Measurements from ENCODE around the gene ANKRD30B. TPM values are rescaled to one million over a fixed set of nuclear protein-coding genes. Genes with fewer than 3 reads are reported as not detected.
"Not testable (repeated sequence)": the region's sequence is repeated elsewhere in the genome, so short reads cannot be mapped to it uniquely, and the experiment has no call there.

The ANKRD30B gene
- total RNA-seq, 2 experiments from 2014 or later = not detected

DNA sequence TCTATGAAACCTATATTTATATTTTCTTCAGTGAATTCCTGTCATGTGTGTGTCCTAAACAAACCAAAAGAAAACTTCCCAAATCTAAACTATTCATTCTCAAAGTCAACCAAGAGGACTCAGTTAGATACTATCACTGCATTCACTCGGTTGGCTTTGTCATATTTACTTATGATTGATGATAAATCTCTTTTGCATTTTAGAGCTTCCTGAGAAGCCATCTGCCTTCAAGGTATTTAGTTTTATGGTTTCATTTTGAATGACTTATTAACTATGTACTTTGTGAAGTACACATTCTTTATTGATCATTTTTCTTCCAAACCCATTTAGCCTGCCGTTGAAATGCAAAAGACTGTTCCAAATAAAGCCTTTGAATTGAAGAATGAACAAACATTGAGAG is 36.2 kb downstream of the ANKRD30B start:
- DNase-seq = no peak
- Mint-ChIP-seq H3K27ac (no peak overlapping the region), H3K36me3 (ENCODE audit: low read depth) (no peaks in the 10 kb centered on the region), H3K4me1 (no peaks in the 10 kb centered on the region), H3K27me3 (no peaks in the 10 kb centered on the region), H3K4me3 (no peak overlapping the region), H3K9me3 (no peaks in the 10 kb centered on the region)
- CTCF ChIA-PET = no interaction called here
- POLR2A ChIA-PET = no interaction called here

GRCh38 chr18:14796876-14797275 is 48.9 kb downstream of the ANKRD30B start:
- CTCF ChIA-PET; H3K9me3 Mint-ChIP-seq; H3K4me3 Mint-ChIP-seq; DNase-seq; H3K4me1 Mint-ChIP-seq; H3K27ac Mint-ChIP-seq; POLR2A ChIA-PET; H3K36me3 Mint-ChIP-seq (ENCODE audit: low read depth); H3K27me3 Mint-ChIP-seq: not testable (repeated sequence)

GRCh38 chr18:14797969-14798764 is 50.2 kb downstream of the ANKRD30B start:
- H3K4me3 Mint-ChIP-seq; H3K27ac Mint-ChIP-seq; H3K36me3 Mint-ChIP-seq (ENCODE audit: low read depth); H3K4me1 Mint-ChIP-seq; H3K9me3 Mint-ChIP-seq; H3K27me3 Mint-ChIP-seq; DNase-seq; POLR2A ChIA-PET; CTCF ChIA-PET: not testable (repeated sequence)

DNA sequence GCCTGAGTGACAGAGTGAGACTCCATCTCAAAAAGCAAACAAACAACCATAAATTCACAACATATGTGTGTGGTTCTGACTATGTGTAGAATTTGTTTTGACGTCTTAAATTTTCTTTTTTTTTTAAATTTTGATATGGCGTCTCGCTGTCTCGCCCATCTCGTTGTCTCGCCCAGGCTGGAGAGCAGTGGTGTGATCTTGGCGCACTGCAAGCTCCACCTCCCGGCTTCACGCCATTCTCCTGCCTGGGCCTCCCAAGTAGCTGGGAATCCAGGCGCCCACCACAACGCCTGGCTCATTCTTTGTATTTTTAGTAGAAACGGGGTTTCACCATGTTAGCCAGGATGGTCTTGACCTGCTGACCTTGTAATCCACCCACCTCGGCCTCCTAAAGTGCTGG is 63.1 kb downstream of the ANKRD30B start:
- H3K27me3 Mint-ChIP-seq; POLR2A ChIA-PET; H3K27ac Mint-ChIP-seq; CTCF ChIA-PET; H3K36me3 Mint-ChIP-seq (ENCODE audit: low read depth); H3K4me1 Mint-ChIP-seq; H3K4me3 Mint-ChIP-seq; DNase-seq; H3K9me3 Mint-ChIP-seq: not testable (repeated sequence)

DNA sequence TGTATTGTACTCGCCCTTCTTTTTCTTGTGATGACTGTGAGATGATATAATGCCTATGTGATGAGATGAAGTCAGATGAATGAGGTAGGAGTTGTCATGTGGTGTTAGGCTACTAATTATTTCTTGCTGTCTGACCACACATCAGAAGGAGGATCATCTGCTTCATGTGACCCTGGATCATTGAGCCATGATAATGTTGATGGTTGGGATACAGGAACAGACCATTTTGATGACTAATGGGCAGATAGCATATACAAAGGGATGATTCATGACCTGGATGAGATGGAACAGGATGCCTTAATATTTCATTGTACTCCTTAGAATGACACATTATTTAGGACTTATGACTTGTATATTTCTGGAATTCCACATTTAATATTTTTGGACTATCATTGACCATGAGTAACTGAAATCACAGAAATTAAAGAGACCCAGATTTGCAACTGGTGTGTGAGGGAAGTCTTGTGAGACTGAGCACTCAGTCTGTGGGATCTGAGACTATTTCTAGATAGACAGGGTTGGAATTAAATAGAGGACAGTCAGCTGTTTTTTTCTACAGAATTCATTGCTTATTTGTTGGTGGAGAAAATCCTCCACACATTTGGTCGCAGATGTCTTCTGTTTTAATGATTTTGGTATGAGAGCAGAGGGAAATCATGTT is 79.1 kb downstream of the ANKRD30B start:
- POLR2A ChIA-PET; H3K36me3 Mint-ChIP-seq (ENCODE audit: low read depth); H3K27me3 Mint-ChIP-seq: not testable (repeated sequence)

GRCh38 chr18:14841607-14842006 is 93.6 kb downstream of the ANKRD30B start:
- H3K9me3 Mint-ChIP-seq = not testable (repeated sequence)

More for the DNA sequence above, 79.1 kb downstream of the ANKRD30B start:
- CTCF ChIA-PET, H3K9me3 Mint-ChIP-seq, H3K27ac Mint-ChIP-seq, H3K4me1 Mint-ChIP-seq, H3K4me3 Mint-ChIP-seq, DNase-seq: not testable (repeated sequence)

GRCh38 chr18:14851533-14851932 is 103.6 kb downstream of the ANKRD30B start:
- DNase-seq; H3K4me1 Mint-ChIP-seq; H3K36me3 Mint-ChIP-seq (ENCODE audit: low read depth); H3K27ac Mint-ChIP-seq; H3K4me3 Mint-ChIP-seq; H3K9me3 Mint-ChIP-seq; POLR2A ChIA-PET; CTCF ChIA-PET; H3K27me3 Mint-ChIP-seq: not testable (repeated sequence)

More at GRCh38 chr18:14841607-14842006, 93.6 kb downstream of the ANKRD30B start:
- CTCF ChIA-PET; H3K27me3 Mint-ChIP-seq; H3K36me3 Mint-ChIP-seq (ENCODE audit: low read depth); DNase-seq; H3K4me1 Mint-ChIP-seq; H3K27ac Mint-ChIP-seq; POLR2A ChIA-PET; H3K4me3 Mint-ChIP-seq: not testable (repeated sequence)

GRCh38 chr18:14855634-14856033 is 107.7 kb downstream of the ANKRD30B start:
- H3K27me3 Mint-ChIP-seq; H3K4me3 Mint-ChIP-seq; POLR2A ChIA-PET; H3K9me3 Mint-ChIP-seq; H3K27ac Mint-ChIP-seq; CTCF ChIA-PET; H3K4me1 Mint-ChIP-seq; H3K36me3 Mint-ChIP-seq (ENCODE audit: low read depth); DNase-seq: not testable (repeated sequence)

GRCh38 chr18:14856256-14856655 is 108.3 kb downstream of the ANKRD30B start:
- H3K4me3 Mint-ChIP-seq; H3K27me3 Mint-ChIP-seq; H3K36me3 Mint-ChIP-seq (ENCODE audit: low read depth); H3K4me1 Mint-ChIP-seq; H3K9me3 Mint-ChIP-seq; H3K27ac Mint-ChIP-seq; POLR2A ChIA-PET; CTCF ChIA-PET; DNase-seq: not testable (repeated sequence)

DNA sequence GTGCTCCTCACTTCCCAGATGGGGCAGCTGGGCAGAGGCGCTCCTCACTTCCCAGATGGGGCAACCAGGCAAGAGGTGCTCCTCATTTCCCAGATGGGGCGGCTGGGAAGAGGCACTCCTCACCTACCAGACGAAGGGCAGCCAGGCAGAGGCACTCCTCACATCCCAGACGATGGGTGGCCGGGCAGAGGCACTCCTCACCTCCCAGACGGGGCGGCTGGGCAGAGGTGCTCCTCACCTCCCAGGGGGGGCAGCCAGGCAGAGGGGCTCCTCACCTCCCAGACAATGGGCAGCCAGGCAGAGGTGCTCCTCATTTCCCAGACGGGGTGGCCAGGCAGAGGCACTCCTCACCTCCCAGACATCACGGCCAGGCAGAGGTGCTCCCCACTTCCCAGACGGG is 110.5 kb downstream of the ANKRD30B start:
- H3K27ac Mint-ChIP-seq; H3K9me3 Mint-ChIP-seq; DNase-seq; H3K4me1 Mint-ChIP-seq; POLR2A ChIA-PET; H3K4me3 Mint-ChIP-seq; CTCF ChIA-PET; H3K36me3 Mint-ChIP-seq (ENCODE audit: low read depth); H3K27me3 Mint-ChIP-seq: not testable (repeated sequence)

GRCh38 chr18:14859995-14860394 is 112.0 kb downstream of the ANKRD30B start:
- CTCF ChIA-PET, H3K4me3 Mint-ChIP-seq, POLR2A ChIA-PET: not testable (repeated sequence)

DNA sequence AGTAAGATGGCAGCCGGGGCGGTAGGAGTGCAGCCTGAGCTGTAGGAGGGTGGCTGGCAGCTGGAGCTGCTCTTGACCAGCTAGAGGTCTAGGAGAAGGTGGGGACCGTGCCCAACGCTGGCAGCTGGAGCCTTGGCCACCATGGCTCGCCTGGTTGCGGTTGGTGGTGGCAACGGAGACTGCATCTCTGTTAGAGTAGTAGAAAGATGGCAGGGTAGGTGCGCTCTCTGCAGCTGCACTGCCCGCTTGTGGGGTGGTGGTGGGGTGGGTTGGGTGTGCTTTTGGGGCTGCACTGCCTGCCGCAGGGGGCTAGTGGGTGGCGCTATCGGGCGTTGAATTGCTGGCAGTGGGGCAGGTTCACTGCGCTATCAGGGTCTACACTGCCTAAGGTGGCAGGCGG is 118.5 kb downstream of the ANKRD30B start:
- H3K27ac Mint-ChIP-seq; H3K27me3 Mint-ChIP-seq; H3K4me3 Mint-ChIP-seq; H3K4me1 Mint-ChIP-seq; CTCF ChIA-PET; POLR2A ChIA-PET; H3K9me3 Mint-ChIP-seq; H3K36me3 Mint-ChIP-seq (ENCODE audit: low read depth); DNase-seq: not testable (repeated sequence)

More at GRCh38 chr18:14859995-14860394, 112.0 kb downstream of the ANKRD30B start:
- not testable (repeated sequence) for H3K27me3 Mint-ChIP-seq; H3K9me3 Mint-ChIP-seq; H3K4me1 Mint-ChIP-seq; H3K27ac Mint-ChIP-seq; DNase-seq; H3K36me3 Mint-ChIP-seq (ENCODE audit: low read depth)

GRCh38 chr18:14867988-14868387 is 120.0 kb downstream of the ANKRD30B start:
- H3K36me3 Mint-ChIP-seq (ENCODE audit: low read depth); H3K9me3 Mint-ChIP-seq; H3K27ac Mint-ChIP-seq; H3K4me1 Mint-ChIP-seq; DNase-seq; CTCF ChIA-PET; H3K4me3 Mint-ChIP-seq; POLR2A ChIA-PET; H3K27me3 Mint-ChIP-seq: not testable (repeated sequence)

GRCh38 chr18:14868825-14869224 is 120.9 kb downstream of the ANKRD30B start:
- H3K4me1 Mint-ChIP-seq; DNase-seq; H3K9me3 Mint-ChIP-seq; H3K27ac Mint-ChIP-seq; H3K36me3 Mint-ChIP-seq (ENCODE audit: low read depth); CTCF ChIA-PET; POLR2A ChIA-PET; H3K27me3 Mint-ChIP-seq; H3K4me3 Mint-ChIP-seq: not testable (repeated sequence)
